Karpas-422 (cell line): ENCODE results near the gene COL6A6. TPM values are rescaled to one million over a fixed set of nuclear protein-coding genes. Genes with fewer than 3 reads are reported as not detected.

Experiments
- total RNA-seq: library from RNA; depleted of rRNA; stranded (reverse); fragments of >200 nt; shearing (Covaris generic); gene quantifications from 2 replicates; pipeline ENCODE4 v1.2.3, GENCODE V29; 2014; ENCODE audit warnings: low replicate concordance; rRNA removed

Gene COL6A6
- total RNA-seq, 1 experiment from 2014 or later, result not detected

Other genes with a start within 250 kb of the COL6A6 start
- not detected in 2 replicates for gene COL6A5, start 171.5 kb upstream of the COL6A6 start, total RNA-seq
- 27.7 and 46.8 TPM in 2 replicates for gene PIK3R4, start 229.7 kb downstream of the COL6A6 start, total RNA-seq